Stimulated activated CD8-positive, alpha-beta memory T cell treated with anti-CD3 and anti-CD28 coated beads, Interleukin-7, amount 100 ng/mL, for 1 hour (primary cell): ENCODE results near the gene STK16.

Experiments used
- DNase-seq, 2 donors: peaks; one replicate each; pipeline ENCODE4 v3.0.0-alpha.2; 2020; ENCODE audit warnings: low read depth in 2 of 2

Gene STK16

DNA sequence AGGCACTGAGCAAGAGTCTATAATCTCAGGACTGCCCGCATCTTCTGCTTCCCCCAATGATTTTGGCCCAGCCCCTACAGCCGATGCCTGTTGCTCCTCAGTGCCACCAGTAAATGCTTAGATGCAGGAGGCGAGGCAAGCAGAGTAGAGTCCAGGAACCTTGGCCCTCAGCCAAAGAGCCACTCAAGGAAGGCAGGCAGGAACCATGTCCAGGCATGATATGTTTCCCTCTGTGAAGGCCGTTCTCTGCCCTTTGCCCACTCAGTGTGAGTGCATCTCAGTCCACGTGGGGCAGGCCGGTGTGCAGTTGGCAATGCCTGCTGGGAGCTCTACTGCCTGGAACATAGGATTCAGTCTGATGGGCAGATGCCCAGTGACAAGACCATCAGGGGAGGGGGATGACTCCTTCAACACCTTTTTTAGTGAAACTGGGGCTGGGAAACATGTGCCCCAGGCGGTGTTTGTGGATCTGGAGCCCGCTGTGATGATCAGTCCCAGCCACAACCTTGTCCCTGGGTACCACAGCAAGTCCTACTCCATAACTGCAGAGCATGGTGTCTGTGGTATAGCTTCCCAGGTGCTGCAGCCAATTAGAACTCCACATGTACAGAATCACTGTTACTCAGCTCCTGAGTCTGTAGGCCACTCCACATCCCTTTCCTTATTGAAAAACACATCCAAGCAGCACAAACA is 24.2 kb downstream of the STK16 start:
- DNase-seq: no peak

DNA sequence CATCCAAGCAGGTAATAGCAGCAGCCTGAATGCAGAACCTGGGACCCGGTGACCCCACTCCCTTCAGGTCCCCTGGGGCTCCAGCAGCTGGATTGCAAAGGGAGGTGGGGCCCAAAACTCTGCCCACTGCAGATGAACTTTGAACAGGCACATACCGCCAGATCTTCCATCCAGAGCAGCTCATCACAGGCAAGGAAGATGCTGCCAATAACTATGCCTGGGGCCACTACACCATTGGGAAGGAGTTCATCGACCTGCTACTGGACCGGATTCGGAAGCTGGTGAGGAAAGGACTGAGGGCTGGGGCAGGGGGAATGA is 24.7 kb downstream of the STK16 start:
- no peak for DNase-seq

DNA sequence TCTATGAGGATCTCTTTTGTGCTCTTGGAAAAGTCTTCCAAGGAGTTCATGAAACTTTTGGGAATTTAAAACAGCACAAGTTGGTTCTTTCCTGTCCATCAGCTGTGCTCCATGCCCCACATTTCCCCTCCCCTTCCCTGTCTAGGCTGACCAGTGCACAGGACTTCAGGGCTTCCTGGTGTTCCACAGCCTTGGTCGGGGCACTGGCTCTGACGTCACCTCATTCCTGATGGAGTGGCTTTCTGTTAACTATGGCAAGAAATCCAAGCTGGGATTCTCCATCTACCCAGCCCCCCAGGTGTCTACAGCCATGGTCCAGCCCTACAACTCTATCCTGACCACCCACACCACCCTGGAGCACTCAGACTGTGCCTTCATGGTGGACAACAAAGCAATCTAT is 25.7 kb downstream of the STK16 start:
- DNase-seq: no peak

DNA sequence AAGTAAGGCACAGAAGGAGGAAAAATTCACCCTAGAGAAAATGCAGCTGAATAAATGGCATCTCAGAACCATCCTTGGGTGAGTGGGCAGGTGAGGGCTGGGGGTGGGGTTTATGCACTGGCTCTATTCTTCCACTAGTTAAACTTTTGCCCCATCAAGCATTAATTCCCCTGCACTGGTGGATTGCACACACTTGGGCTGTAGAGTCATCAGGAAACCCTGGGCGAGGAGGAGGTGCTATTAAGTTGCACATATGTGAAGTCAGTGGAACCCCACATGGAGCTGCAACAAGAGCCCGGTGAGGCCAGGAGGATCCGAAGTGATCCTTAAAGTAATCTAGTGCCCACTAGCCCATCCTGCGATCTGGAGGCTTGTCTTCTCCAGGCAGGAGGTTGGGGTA is 27.1 kb downstream of the STK16 start:
- no peak for DNase-seq

DNA sequence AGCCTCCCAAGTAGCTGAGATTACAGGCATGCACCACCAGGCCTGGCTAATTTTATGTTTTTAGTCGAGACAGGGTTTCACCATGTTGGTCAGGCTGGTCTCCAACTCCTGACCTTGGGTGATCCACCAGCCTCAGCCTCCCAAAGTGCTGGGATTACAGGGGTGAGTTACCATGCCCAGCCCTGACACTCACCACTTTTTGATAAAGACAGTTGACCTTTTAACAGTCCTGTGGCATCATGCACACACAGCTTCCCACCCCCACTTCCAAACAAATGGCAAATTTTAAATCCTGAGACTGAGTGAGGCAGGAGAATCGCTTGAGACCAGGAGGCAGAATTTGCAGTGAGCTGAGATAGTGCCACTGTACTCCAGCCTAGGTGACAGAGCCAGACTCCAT is 27.7 kb downstream of the STK16 start:
- no peak for DNase-seq

DNA sequence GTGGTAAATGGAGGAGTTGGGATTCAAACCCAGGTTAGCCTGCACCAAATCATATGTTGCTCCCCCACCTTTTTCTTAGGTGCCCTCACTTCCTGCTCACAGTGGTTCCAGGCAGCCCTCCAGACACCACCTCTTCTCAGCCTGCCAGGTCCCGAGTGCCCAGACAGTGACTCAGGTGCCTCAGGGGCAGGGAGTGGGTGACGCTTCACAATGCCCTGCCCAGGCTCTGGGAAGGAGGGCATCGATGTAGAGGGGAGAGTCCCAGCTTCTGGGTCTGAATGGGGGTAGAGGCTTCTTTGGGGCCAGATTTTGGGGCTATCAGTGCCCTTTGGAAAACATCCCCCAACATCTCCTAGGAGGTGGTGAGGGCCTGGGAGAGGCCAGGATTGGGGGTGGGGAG is 28.7 kb downstream of the STK16 start:
- no peak for DNase-seq

DNA sequence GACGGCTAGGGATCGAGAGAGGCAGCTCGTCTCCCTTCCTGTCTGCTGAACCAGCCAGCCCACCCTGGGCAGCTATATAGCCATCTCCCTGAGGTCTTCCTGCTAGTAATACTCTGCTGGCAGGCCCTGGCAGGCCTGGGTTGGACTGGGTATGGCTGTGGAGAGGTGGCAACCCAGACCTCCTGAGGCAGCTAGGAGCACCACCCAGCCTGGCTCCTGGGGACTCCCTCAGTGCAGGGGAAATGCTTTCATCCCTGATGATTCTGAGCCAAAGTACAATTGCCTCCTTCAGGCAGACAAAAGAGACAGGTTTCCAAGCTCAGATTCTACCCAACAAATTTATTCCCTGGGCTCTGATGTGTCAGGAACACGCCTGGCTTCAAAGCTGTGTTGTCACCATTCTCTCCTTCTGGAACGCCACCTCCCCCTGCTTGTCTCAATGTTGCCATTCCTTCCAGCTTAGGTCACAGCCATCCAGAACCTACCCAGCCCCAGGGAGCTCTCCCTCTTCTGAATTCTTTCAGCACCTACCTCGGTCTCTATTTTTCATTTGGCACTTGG is 29.2 kb downstream of the STK16 start:
- no peak for DNase-seq

DNA sequence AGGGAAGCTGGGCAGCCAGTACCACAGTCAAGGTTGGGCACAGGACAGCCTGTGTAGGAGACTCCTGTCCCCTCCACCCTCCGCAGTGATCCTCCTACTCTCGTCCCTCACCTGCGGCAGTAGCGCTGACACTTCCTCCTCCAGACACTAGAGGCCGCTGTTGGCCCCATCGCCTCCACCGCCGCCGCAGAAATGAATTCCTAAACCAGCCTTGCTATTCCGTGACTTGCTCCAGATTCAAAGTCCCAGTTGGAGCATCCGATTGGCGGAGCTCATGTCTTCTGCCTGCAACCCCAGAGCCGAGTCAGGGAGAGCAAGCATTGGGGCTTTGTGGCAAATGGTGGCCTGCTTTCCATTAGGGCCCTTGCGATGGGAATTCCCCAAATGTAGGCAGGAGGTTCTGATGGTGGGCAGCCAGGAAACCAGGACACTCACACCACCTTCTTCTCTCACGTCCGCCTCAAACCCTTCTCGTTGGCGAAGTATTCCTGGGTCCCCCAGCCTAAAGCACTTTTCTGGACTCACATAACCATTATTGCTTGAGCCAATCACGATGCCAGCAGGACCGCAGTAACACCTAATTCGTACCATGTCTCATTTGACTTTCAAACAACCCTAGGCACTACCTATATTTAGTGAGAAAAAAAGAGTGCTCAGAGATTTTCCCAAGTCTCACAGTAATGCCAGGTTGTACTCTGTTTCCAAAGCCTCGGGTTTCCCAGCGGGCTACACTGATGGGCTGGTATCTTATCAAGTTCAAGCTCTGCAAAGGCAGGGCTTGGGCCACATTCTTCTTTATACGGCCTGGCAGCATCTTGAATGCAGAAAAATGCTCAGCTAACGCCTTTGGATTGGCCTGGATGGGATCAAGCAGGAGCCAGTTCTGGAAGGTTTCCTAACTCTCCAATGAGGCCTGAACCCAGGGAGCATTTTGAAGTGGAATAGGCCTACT is 32.7 kb downstream of the STK16 start:
- peak; percentile 37 to 60 for DNase-seq

DNA sequence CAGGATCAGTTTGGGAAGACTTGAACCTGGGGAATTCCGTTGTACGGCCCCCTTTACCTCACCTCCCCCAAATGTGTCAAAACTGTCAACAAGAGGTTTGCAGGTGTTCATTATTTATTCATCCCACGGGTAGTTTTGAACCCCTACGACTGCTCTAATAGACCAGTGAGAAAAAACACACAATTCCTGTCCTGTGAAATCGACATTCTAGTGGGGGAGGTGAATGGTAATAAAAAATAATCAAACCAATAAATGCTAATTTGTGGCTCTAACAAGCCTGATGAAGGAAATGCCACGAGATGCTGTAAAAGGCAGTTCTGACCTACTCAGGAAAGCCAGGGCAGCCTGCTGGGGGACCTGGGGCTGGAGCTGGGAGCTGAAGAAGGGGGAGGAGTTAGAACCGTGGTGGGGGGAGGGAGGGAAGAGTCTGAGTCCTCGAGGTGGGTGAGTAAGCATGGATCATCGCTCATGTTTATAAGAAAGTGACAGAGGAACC is 33.4 kb downstream of the STK16 start:
- no peak for DNase-seq

DNA sequence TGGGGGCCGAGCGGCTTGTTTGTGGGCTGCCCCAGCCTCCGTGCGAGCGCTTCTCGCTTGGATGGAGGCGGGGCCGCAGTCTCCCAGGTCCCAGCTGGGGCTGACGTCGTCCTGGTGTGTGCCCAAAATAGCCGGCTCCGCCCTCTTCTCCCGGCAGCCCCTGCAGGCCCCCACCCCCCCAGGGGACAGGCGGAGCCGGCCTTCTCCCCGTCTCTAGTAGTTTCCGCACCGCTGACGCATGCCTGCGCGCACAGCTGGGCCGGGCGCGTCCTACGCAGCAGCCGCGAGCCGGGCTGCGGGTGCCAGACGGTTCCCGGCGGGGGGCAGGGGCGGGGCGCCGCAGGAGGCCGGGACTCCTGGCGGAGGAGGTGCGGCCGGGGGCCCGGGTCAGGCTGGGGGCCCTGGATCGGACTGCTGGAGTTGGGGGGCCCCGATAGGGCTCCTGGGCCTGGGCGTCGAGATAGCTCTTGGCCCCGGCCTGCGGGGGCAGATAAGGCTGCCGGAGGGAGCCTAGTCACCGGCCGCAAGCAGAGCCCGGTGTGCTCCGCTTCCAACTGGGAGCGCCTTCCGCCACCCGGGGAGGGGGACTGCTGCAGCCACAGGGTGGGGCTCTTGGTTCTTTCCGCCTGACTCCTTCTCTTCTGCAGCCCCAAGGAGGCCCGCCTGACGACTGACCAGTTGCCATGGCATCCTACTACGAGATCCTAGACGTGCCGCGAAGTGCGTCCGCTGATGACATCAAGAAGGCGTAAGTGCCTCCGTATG is 34.1 kb downstream of the STK16 start, which contains the start of gene DNAJB2:
TSS of gene DNAJB2 (plus strand) at position 216 of the 765 bp plus-strand sequence. CDS start at position 684, 468 bp downstream.
- DNase-seq: peak; percentile 96 to 97

DNA sequence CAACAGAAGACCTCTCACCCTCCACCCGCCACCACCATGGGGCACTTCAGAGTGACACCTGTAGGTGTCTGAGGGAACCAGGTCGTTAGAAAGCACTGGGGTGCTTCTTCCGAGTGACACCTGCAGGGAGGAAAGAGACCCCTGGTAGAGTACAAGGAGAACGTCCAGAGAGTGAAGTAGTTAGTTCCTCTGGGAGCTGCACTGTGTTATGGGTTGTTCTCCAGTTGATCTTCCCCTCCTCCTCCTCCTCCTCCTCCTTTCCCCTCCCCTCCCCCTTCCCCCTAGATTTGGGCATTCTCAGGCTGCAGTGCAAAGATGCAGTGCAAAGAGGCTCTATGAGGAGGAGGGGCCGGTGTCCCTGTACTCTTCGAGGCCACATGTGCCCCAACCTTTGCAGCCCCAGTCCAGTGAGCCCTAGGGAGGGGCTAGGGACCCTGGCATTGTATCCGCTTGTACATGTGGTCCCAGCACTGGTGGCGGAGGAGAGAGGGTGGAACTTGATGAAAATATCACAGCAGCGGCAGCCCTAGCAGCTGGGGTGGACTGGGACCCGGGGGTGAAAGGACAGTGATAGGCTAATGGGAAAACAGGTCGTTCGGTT is 34.7 kb downstream of the STK16 start:
- no peak for DNase-seq

DNA sequence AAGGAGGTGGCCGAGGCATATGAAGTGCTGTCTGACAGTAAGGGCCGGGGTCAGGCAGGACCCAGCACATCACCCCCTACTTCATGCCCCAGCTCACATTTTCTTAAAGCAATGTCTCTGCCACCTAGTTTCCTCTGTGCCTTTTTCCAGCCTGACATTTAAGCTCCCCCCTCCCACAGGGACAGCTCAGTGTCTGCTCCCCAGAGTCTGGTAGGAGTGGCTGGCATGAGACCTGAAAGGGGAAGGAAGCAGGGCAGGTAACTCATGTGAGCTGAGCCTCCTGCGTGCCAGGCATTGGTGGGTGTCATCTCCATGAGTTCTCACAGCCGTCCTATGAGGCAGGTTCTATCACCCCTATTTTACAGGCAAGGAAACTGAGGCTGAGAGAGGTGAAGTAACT is 35.4 kb downstream of the STK16 start:
- no peak for DNase-seq

DNA sequence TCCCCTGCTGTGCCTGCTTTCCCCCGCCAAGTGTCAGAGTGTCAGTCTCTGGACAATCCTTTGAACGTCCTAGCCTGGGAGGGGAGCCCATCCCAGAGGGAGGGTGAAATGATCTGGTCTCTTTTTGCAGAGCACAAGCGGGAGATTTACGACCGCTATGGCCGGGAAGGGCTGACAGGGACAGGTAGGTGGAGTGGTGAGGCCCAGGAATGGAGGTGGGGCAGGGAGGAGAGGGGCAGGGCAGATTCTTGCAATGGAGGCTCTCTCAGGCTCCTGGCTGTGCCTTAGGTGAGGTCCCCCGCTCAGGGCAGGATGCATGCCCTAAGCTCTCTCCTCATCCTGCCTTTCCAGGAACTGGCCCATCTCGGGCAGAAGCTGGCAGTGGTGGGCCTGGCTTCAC is 36.3 kb downstream of the STK16 start:
- DNase-seq: no peak

DNA sequence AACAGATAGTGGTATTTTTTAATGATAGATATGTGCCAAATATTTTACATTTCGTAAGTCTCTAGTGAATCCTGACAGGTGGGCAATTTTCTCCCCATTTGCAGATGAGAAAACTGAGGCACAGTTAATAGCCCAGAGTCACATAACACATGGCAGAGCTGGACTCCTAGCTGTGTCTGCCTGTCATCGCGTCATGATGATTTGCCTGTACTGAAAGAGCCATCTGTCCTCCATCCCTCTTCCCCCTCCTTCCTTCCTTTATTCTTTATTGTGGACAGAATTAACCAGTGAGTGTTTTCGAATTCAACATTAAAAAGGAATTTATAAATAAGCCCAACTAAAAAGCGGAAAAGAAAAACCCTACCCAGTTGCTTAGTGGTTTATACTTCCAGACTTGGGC is 37.1 kb downstream of the STK16 start:
- no peak for DNase-seq

DNA sequence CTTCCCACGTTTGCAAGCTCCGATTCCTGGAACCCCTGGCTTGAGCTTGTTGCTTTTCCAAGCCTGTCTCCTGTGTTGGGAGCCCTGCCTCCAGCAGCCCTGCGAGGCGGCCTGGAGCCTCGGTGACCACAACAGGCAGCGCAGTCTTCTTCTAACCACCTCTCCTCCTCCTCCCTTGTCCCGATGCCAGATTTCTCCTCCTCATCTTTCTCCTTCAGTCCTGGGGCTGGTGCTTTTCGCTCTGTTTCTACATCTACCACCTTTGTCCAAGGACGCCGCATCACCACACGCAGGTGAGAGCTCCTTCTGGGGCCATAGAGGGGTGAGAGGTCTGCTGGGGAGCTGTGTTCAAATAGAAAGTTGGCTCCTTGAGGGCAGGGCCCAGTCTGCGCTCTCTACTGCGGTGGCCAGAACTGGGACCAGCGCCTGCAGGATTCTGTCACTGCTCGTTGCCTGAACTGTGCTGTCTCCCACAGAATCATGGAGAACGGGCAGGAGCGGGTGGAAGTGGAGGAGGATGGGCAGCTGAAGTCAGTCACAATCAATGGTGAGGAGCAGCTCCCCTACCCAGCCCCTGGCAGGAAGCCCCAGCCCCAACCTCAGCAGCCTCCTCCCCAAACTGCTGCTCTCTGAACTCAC is 37.8 kb downstream of the STK16 start:
- DNase-seq: no peak

DNA sequence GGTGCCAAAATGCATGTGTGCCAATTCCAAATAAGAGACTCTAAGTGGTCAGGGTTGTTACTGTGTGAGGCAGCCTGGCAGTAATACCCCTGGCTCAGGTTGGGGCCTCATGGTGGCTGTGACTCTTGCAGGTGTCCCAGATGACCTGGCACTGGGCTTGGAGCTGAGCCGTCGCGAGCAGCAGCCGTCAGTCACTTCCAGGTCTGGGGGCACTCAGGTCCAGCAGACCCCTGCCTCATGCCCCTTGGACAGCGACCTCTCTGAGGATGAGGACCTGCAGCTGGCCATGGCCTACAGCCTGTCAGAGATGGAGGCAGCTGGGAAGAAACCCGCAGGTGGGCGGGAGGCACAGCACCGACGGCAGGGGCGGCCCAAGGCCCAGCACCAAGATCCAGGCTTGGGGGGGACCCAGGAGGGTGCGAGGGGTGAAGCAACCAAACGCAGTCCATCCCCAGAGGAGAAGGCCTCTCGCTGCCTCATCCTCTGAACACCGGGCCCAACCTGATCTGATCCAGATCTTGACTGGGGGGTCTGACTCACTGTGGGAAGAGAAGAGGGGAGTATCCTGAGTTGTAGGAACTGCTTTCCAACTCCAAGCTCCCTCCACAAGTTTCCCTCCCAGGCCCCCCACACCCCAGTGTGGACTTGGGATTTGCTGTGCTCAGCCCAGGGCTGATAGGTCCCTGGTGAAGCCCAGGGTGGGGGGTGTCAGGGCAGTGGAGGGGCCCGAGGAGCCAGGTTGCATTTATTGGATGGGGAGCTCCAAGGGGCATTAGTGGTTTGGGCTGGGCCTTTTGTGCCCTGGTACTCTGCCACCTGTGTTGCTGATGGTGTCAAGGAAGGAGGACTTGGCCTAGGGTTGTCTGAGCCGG is 39.5 kb downstream of the STK16 start:
- no peak for DNase-seq

DNA sequence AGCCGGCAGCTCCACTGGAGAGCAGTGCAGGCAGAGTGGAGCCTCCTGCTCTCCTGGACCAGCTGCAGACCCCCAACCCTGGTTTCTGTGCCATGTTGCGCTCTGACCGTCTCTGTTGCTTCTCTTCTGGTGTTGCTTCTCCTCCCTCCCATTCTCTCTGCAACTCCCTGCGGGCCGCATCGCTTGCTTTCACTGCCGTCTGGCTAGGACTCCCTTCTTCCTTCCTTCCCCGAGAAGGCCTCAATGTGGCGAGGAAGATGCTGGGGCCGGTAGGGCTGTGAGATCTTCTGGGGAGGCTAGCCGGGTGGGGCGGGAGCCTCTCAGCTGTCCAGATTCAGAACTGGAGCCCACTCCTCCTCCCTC is 40.1 kb downstream of the STK16 start:
- DNase-seq: no peak

DNA sequence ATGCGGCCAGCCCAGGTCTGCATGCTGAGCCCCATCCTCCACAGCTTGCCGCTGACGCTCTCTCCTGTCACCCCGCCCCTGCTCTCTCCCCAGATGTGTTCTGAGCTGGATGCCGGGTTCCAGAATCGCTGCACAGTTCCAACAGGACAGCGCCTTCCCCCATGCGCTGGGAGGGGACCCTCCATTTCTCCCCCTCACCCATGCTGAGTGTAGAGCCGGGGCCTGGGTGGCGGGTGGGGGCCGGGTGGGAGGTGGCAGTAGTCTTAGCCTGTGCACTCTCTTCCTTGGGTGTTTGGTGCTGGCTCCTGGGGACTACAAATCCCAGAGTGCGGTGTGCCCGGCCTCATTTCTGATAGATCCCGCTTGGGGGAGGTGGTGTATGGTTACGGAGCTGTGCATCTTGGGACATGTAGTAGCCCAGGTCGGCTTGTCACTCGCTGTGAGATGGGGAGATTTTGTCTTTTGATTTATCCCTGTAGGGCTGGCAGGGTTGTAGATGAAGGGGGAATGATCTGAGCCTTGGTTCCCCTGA is 40.7 kb downstream of the STK16 start:
- DNase-seq: no peak

DNA sequence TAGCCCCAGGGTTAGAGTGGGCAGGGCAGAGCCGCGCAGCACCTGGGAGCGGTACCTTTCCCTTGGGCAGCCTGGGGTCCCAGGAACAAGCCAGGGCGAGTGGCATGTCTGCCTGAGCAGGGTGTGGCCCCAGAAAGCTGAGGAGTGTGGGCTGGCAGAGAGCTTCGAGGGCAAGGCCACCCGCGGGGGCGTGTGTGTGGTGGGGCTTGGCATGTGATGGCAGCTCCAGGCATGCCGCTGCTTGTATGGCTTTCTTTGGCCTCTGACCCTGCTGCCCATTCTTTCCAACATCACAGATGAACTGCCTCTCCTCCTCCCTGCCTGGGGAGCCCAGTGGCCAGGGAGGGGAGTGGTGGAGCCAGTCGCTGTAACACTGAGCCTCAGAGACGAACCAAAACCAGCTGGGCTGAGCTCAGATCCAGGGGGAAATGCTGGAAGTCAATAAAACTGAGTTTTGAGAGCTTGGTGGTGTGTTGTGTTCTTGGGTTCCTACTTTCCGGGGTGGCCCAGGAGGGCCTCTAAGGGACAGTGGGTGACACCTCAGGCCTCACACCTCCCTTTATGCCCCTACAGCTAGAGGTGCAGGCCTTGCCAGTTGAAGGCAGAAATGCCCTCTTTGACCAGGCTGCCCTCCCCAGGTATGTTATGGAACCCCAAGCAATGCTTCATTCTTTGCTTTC is 41.3 kb downstream of the STK16 start:
- DNase-seq: no peak
